Fibroblast of mammary gland (primary cell): ENCODE data around the gene ZC3H8.
"Not testable (repeated sequence)": the region's sequence is repeated elsewhere in the genome, so short reads cannot be mapped to it uniquely, and the experiment has no call there.

ENCODE experiments used
- DNase-seq: peaks from one replicate; pipeline ENCODE4 v3.0.0-alpha.2; 2010; ENCODE audit warnings: low read depth
- H3K4me3 ChIP-seq: 2 replicates; pipeline ENCODE4 v1.5.1; 2011; ENCODE audit warnings: low read depth, mild to moderate bottlenecking, low read length, moderate library complexity; ENCODE audit not compliant: control insufficient read depth
- CTCF ChIP-seq: conservative IDR thresholded peaks from 2 replicates; pipeline ENCODE4 v1.5.1; 2011; ENCODE audit warnings: low read depth, low read length, inconsistent platforms; ENCODE audit not compliant: control insufficient read depth, insufficient read depth

The ZC3H8 gene

GRCh38 chr2:112220831-112221230 is 34.0 kb downstream of the ZC3H8 start:
- TF ChIP-seq CTCF = no peak
- no peak overlapping the region for H3K4me3 ChIP-seq
- no peak for DNase-seq

DNA sequence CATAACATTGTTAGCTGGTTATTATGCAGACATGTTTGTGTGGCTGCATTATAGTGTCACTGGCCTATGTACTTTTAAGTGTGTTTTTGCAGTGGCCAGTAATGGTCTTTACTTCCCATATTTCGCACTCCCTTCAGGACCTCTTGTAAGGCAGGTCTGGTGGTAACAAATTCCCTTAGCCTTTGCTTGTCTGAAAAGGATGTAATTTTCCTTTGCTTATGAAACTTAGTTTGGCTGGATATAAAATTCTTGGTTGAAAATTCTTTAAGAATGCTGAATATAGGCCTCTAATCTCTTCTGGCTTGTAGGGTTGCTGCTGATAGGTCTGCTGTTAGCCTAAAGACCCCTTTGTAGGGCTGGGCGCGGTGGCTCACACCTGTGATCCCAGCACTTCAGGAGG is 34.7 kb downstream of the ZC3H8 start:
- DNase-seq = no peak
- H3K4me3 ChIP-seq = no peak overlapping the region
- no peak for TF ChIP-seq CTCF

- no peak for DNase-seq
- no peak for TF ChIP-seq CTCF
- no peak overlapping the region for H3K4me3 ChIP-seq
Measured at GRCh38 chr2:112217854-112218253, 37.0 kb downstream of the ZC3H8 start.

DNA sequence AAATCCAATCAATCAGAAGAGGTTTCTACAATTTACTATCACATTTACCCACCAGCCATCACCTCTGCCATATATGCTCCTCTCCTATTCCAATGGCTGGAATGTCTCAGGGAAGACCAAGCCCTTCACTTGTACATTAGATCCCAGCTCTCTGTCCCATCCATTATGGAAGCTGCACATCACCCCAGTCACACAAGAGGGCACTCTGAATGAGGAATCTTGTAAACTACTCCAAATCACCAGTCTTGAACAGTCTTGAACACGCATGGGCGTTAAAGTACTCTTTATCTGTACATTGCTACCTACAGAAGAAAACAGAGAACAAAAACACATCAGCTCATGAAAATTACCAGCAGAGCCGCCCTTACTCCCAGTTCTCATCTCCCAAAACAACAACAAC is 38.7 kb downstream of the ZC3H8 start:
- no peak overlapping the region for H3K4me3 ChIP-seq
- TF ChIP-seq CTCF = peak; percentile 33
- peak; percentile 34 for DNase-seq

- not testable (repeated sequence) for H3K4me3 ChIP-seq, DNase-seq
Measured at GRCh38 chr2:112207905-112208304, 46.9 kb downstream of the ZC3H8 start.

DNA sequence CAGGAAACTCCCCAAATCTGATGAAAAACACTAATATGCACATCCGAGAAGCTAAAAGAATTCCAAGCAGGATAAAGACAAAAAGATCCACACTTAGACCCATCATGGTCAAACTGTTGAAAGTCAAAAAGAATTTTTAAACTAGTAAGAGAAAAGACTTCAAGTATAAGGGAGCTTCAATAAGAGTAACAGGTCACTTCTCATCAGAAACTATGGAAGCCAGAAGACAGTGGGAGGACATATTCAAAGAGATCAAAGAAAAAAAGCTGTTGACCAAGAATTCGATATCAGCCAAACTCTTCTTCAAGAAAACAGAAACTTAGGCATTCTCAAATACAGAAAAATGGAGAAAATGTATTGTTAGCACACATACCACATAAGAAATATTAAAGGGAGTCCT is 50.4 kb downstream of the ZC3H8 start:
- H3K4me3 ChIP-seq = no peak overlapping the region
- peak; percentile 36 for DNase-seq
- TF ChIP-seq CTCF = no peak

- DNase-seq = no peak
- no peak overlapping the region for H3K4me3 ChIP-seq
- TF ChIP-seq CTCF = no peak
Measured at GRCh38 chr2:112201696-112202430, 53.0 kb downstream of the ZC3H8 start.
